ENCODE data around the gene LRRC8B. TPM values are rescaled to one million over a fixed set of nuclear protein-coding genes. Genes with fewer than 3 reads are reported as not detected.

Gene LRRC8B
- total RNA-seq, 1 donor from 2014 or later: 17.7 TPM

- Mint-ChIP-seq H3K9me3 (ENCODE audit: unreplicated experiment) (peaks cover 3% of the 10 kb centered on the region), H3K27ac (ENCODE audit: unreplicated experiment) (no peak overlapping the region), H3K4me3 (ENCODE audit: unreplicated experiment) (no peak overlapping the region), H3K36me3 (ENCODE audit: unreplicated experiment) (no peaks in the 10 kb centered on the region), H3K4me1 (ENCODE audit: low read depth, unreplicated experiment) (peaks cover 4% of the 10 kb centered on the region), H3K27me3 (ENCODE audit: unreplicated experiment) (peaks cover 2% of the 10 kb centered on the region)
- no peak for TF ChIP-seq CTCF (IDR thresholded peaks at IDR 0.05; ENCODE audit: partially characterized antibody, unreplicated experiment)
- DNase-seq: no peak
These were observed 105.4 kb downstream of the LRRC8B start for GRCh38 chr1:89630048-89630447.

- Mint-ChIP-seq H3K9me3 (ENCODE audit: unreplicated experiment) (peaks cover 3% of the 10 kb centered on the region), H3K27me3 (ENCODE audit: unreplicated experiment) (peaks cover 2% of the 10 kb centered on the region), H3K36me3 (ENCODE audit: unreplicated experiment) (no peaks in the 10 kb centered on the region), H3K27ac (ENCODE audit: unreplicated experiment) (peak overlapping the region; percentile 76), H3K4me3 (ENCODE audit: unreplicated experiment) (peak overlapping the region; percentile 97), H3K4me1 (ENCODE audit: low read depth, unreplicated experiment) (peaks cover 4% of the 10 kb centered on the region)
- TF ChIP-seq CTCF (IDR thresholded peaks at IDR 0.05; ENCODE audit: partially characterized antibody, unreplicated experiment): no peak
- DNase-seq: no peak
These were observed 107.4 kb downstream of the LRRC8B start for GRCh38 chr1:89631816-89632656.

GRCh38 chr1:89632657-89633247 is 108.1 kb downstream of the LRRC8B start, which contains the start of gene LRRC8C:
Gene LRRC8C (plus strand): TSS chr1:89633120. CDS start chr1:89686474, 53,354 bp downstream.
- Mint-ChIP-seq H3K27me3 (ENCODE audit: unreplicated experiment) (peaks cover 2% of the 10 kb centered on the region), H3K36me3 (ENCODE audit: unreplicated experiment) (no peaks in the 10 kb centered on the region), H3K4me1 (ENCODE audit: low read depth, unreplicated experiment) (peaks cover 4% of the 10 kb centered on the region), H3K27ac (ENCODE audit: unreplicated experiment) (peak within 1 kb of the TSS; percentile 76), H3K4me3 (ENCODE audit: unreplicated experiment) (peak within 1 kb of the TSS; percentile 97), H3K9me3 (ENCODE audit: unreplicated experiment) (peaks cover 3% of the 10 kb centered on the region)
- DNase-seq: peak; percentile 94
- TF ChIP-seq CTCF (IDR thresholded peaks at IDR 0.05; ENCODE audit: partially characterized antibody, unreplicated experiment): peak; percentile 17

GRCh38 chr1:89633248-89633799 is 108.7 kb downstream of the LRRC8B start:
- H3K27ac Mint-ChIP-seq (ENCODE audit: unreplicated experiment): no peak overlapping the region
- peaks cover 4% of the 10 kb centered on the region for H3K4me1 Mint-ChIP-seq (ENCODE audit: low read depth, unreplicated experiment)
- peak overlapping the region; percentile 88 for H3K4me3 Mint-ChIP-seq (ENCODE audit: unreplicated experiment)
- peaks cover 3% of the 10 kb centered on the region for H3K9me3 Mint-ChIP-seq (ENCODE audit: unreplicated experiment)
- no peaks in the 10 kb centered on the region for H3K36me3 Mint-ChIP-seq (ENCODE audit: unreplicated experiment)
- no peak for TF ChIP-seq CTCF (IDR thresholded peaks at IDR 0.05; ENCODE audit: partially characterized antibody, unreplicated experiment)
- DNase-seq: peak; percentile 63
- peaks cover 2% of the 10 kb centered on the region for H3K27me3 Mint-ChIP-seq (ENCODE audit: unreplicated experiment)

Measured in glutamatergic neuron (in vitro differentiated cells).